OCI-LY7 (cell line): ENCODE results near the gene ACYP2. TPM values are rescaled to one million over a fixed set of nuclear protein-coding genes. Genes with fewer than 3 reads are reported as not detected.

Source experiments
- Bru-seq: library from RNA; stranded (reverse); fragments of 400-500 nt; gene quantifications from one replicate; lab custom pipeline; 2021; lab: Mats Ljungman, UMichigan
- BruChase-seq, 2 experiments: library from RNA; stranded (reverse); fragments of 400-500 nt; gene quantifications; one replicate each; lab custom pipeline; 2021; lab: Mats Ljungman, UMichigan
- BruUV-seq: library from RNA; stranded (reverse); fragments of 400-500 nt; replicated peaks from 2 replicates; lab custom pipeline; 2021; lab: Mats Ljungman, UMichigan
- CTCF ChIA-PET: fragments of 300-600 bp; sonication (Branson Sonifier 250); formaldehyde crosslinking; loops from one replicate; lab custom pipeline; 2022; ENCODE audit warnings: antibody characterized with exemption; ENCODE audit not compliant: unreplicated experiment; lab: Charles Lee
- POLR2A ChIA-PET: fragments of 300-600 bp; sonication (Branson Sonifier 250); formaldehyde crosslinking; loops from one replicate; lab custom pipeline; 2022; ENCODE audit warnings: antibody characterized with exemption; lab: Charles Lee
- DNase-seq: peaks from one replicate; pipeline ENCODE4 v3.0.0-alpha.2; 2015; ENCODE audit warnings: low spot score
- H2AFZ ChIP-seq: fragments of 200-600 bp; sonication (generic), shearing (Covaris generic); 2 replicates; pipeline ENCODE4 v1.6.1; 2014; ENCODE audit warnings: mild to moderate bottlenecking, antibody characterized with exemption, low read length, moderate library complexity
- H3K27ac ChIP-seq: fragments of 200-600 bp; sonication (generic); 2 replicates; pipeline ENCODE4 v1.5.1; 2014; ENCODE audit warnings: mixed run types, low read depth, mild to moderate bottlenecking, moderate library complexity, low read length, inconsistent platforms; ENCODE audit not compliant: poor library complexity, severe bottlenecking
- H3K36me3 ChIP-seq: fragments of 200-600 bp; sonication (generic); 2 replicates; pipeline ENCODE4 v1.6.1; 2014; ENCODE audit warnings: mild to moderate bottlenecking, antibody characterized with exemption, low read length, moderate library complexity, mixed read lengths; ENCODE audit not compliant: insufficient read depth
- H3K4me1 ChIP-seq: fragments of 200-600 bp; sonication (generic); 2 replicates; pipeline ENCODE4 v1.5.1; 2014; ENCODE audit warnings: mild to moderate bottlenecking, low read length; ENCODE audit not compliant: insufficient read depth, poor library complexity, severe bottlenecking
- H3K4me2 ChIP-seq: fragments of 200-600 bp; sonication (generic); 2 replicates; pipeline ENCODE4 v1.6.1; 2014; ENCODE audit warnings: mild to moderate bottlenecking, low read length
- H3K4me3 ChIP-seq: fragments of 200-600 bp; sonication (generic); 2 replicates; pipeline ENCODE4 v1.5.1; 2014; ENCODE audit warnings: mild to moderate bottlenecking, low read depth, low read length; ENCODE audit not compliant: poor library complexity, severe bottlenecking
- H3K79me2 ChIP-seq: fragments of 200-600 bp; sonication (generic); 2 replicates; pipeline ENCODE4 v1.6.1; 2016; ENCODE audit warnings: low read depth, mild to moderate bottlenecking, low read length, moderate library complexity, mixed read lengths; ENCODE audit not compliant: insufficient read depth
- H3K9me2 ChIP-seq: fragments of 200-600 bp; sonication (generic); 2 replicates; pipeline ENCODE4 v1.6.1; 2016; ENCODE audit warnings: mild to moderate bottlenecking, low read length, mixed read lengths; ENCODE audit not compliant: insufficient read depth
- H3K9me3 ChIP-seq: fragments of 200-600 bp; sonication (generic); 2 replicates; pipeline ENCODE4 v1.6.1; 2014; ENCODE audit warnings: mild to moderate bottlenecking, mixed run types, low read length, mixed read lengths
- H4K20me1 ChIP-seq: fragments of 200-600 bp; sonication (generic); 2 replicates; pipeline ENCODE4 v1.6.1; 2014; ENCODE audit warnings: mild to moderate bottlenecking, antibody characterized with exemption, low read length, moderate library complexity, mixed read lengths; ENCODE audit not compliant: insufficient read depth
- CTCF ChIP-seq: fragments of 200-600 bp; sonication (generic); conservative IDR thresholded peaks from 2 replicates; pipeline ENCODE4 v1.5.1; 2014; ENCODE audit warnings: mild to moderate bottlenecking, antibody characterized with exemption, low read length, moderate library complexity, mixed read lengths
- EZH2phosphoT487 ChIP-seq: fragments of 200-600 bp; sonication (generic); IDR thresholded peaks from 2 replicates; pipeline ENCODE4 v1.6.1; 2018; ENCODE audit warnings: low read depth, borderline replicate concordance, mild to moderate bottlenecking, mixed run types, antibody characterized with exemption, low read length, moderate library complexity, mixed read lengths
- intact Hi-C: fragments of 100-400 bp; cut with micrococcal nuclease; formaldehyde crosslinking; loops from one replicate; pipeline ENCODE4 v1.10.0; 2022; ENCODE audit not compliant: unreplicated experiment
- long read RNA-seq: library from polyadenylated mRNA; stranded (forward); transcript quantifications from one replicate; pipeline ENCODE4 v2.0.0, GENCODE V29; 2022
- total RNA-seq, 2 experiments: library from RNA; depleted of rRNA in 1 of 2; stranded (reverse); fragments of >200 nt in 1 of 2; shearing (Covaris generic) in 1 of 2; gene quantifications; 2 replicates each; pipeline ENCODE4 v1.2.3, GENCODE V29; 2014 to 2022

The ACYP2 gene
- total RNA-seq (2014; rRNA removed; shearing (Covaris generic)) = 17.9 and 18.7 TPM in 2 replicates
- 18.5 and 20.6 TPM in 2 replicates for total RNA-seq (2022)
- percentile 56 among the genes with signal in this experiment for Bru-seq, nascent RNA
- BruChase-seq, experiment 1, labeled RNA remaining after a 6-hour chase = percentile 67 among the genes with signal in this experiment
- BruChase-seq, experiment 2, labeled RNA remaining after a 2-hour chase = percentile 66 among the genes with signal in this experiment
- long read RNA-seq, partial matches to known transcripts = 6 of 26 reads
- long read RNA-seq, other reads (novel, unspliced or antisense) = 19 of 26 reads

- H2AFZ ChIP-seq = peak within 1 kb of the TSS; percentile 62
- peaks cover 19% of the 10 kb centered on the region for H3K4me1 ChIP-seq
- peak; percentile 94 for DNase-seq
- H3K36me3 ChIP-seq = peaks cover 40% of the 10 kb centered on the region
- ChIA-PET CTCF (interaction anchor here (0.6 to 1.0 kb wide), 2 partner anchors 8 to 17 kb away, joined by 3 read pairs; no protein-coding TSS in a partner anchor), POLR2A (interaction anchor here (0.5 to 5.7 kb wide), 8 partner anchors 8 to 607 kb away, joined by 3 to 68 read pairs (median 6); no protein-coding TSS in a partner anchor)
- no peaks in the 10 kb centered on the region for H3K9me2 ChIP-seq
- H3K9me3 ChIP-seq = peaks cover 36% of the 10 kb centered on the region
- peaks cover 16% of the 10 kb centered on the region; the same call in 1 of the 2 replicates for H3K79me2 ChIP-seq
- H3K27ac ChIP-seq = peak within 1 kb of the TSS; percentile 87
- intact Hi-C loops = loop anchor here (2.0 to 5.0 kb wide), 2 partner anchors 387 to 607 kb away; partner anchors contain the start of gene EML6
- peak within 1 kb of the TSS; percentile 90 for H3K4me2 ChIP-seq
- no peaks in the 10 kb centered on the region for H4K20me1 ChIP-seq
- BruUV-seq = TSS peak; percentile 93
- peak within 1 kb of the TSS; percentile 69 for H3K4me3 ChIP-seq
- no peak for TF ChIP-seq EZH2phosphoT487
- TF ChIP-seq CTCF = peak; percentile 64
These were observed at the start of gene ACYP2 for GRCh38 chr2:54115284-54116137. Gene ACYP2 (plus strand): TSS chr2:54115615.

GRCh38 chr2:54065891-54066290 is 49.5 kb upstream of the ACYP2 start:
- ChIA-PET CTCF (no interaction called here), POLR2A (no interaction called here)
- Histone ChIP-seq H3K79me2 (no peaks in the 10 kb centered on the region), H3K9me3 (no peaks in the 10 kb centered on the region), H3K36me3 (no peaks in the 10 kb centered on the region), H3K4me1 (no peaks in the 10 kb centered on the region), H3K27ac (no peak overlapping the region), H2AFZ (no peak overlapping the region), H3K4me2 (no peak overlapping the region), H3K4me3 (no peak overlapping the region), H4K20me1 (no peaks in the 10 kb centered on the region), H3K9me2 (no peaks in the 10 kb centered on the region)
- TF ChIP-seq EZH2phosphoT487 (no peak), CTCF (no peak)
- BruUV-seq = no TSS peak
- intact Hi-C loops = no loop called here
- DNase-seq = no peak
